Astrocyte of the spinal cord (primary cell): ENCODE measurements around the gene NBEAL2.
A peak's percentile ranks its signal among the peaks of the same experiment; 100 is the strongest.

Experiments
- DNase-seq: peaks from one replicate; pipeline ENCODE4 v3.0.0; 2011; ENCODE audit warnings: low read depth, low spot score
- H3K4me3 ChIP-seq: 2 replicates; pipeline ENCODE4 v1.5.1; 2011; ENCODE audit warnings: low read depth, mild to moderate bottlenecking, low read length, moderate library complexity
- in situ Hi-C: cut with HindIII; loops from 2 replicates; pipeline ENCODE4 v1.10.0; 2017; ENCODE audit warnings: low sequenced_read_pairs
- TF ChIP-seq, protein P1 (sequence below): IDR thresholded peaks from 2 replicates; pipeline ENCODE4 v1.5.1; 2012; ENCODE audit warnings: low read depth, mild to moderate bottlenecking, low read length, inconsistent platforms

Gene NBEAL2

DNA sequence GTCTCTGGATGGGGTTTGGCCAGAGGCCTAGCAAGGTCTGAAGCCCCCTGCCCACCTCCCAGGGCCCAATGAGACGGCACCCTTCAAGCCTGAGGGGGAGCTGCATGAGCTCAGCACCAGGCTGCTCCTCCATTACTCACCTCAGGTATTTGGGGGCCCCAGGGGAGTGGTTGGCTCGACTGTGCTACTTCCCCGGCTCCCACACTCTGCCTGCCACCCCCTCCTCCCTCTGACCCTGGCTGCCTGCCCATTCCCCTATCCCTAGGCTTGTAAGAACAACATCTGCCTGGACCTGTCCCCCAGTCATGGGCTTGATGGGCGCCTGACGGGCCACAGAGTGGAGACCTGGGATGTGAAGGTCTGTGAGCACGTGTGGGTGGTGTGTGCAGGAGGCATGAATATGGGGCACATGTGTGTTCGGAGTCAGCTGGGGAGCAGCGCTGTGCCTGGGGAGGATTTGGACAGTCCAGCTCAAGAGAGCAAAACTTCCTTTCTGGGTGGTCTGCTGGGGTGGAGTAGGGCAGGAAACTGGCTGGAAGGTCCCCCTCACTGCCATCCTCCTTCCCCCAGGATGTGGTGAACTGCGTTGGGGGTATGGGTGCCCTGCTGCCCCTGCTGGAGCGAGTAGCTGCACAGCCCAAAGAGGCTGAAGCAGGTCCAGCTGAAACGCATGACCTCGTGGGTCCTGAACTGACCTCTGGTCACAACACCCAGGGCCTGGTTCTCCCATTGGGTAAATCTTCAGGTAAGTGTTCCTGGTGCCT, 17.4 kb downstream of the NBEAL2 start:
- TF ChIP-seq, protein P1, sequence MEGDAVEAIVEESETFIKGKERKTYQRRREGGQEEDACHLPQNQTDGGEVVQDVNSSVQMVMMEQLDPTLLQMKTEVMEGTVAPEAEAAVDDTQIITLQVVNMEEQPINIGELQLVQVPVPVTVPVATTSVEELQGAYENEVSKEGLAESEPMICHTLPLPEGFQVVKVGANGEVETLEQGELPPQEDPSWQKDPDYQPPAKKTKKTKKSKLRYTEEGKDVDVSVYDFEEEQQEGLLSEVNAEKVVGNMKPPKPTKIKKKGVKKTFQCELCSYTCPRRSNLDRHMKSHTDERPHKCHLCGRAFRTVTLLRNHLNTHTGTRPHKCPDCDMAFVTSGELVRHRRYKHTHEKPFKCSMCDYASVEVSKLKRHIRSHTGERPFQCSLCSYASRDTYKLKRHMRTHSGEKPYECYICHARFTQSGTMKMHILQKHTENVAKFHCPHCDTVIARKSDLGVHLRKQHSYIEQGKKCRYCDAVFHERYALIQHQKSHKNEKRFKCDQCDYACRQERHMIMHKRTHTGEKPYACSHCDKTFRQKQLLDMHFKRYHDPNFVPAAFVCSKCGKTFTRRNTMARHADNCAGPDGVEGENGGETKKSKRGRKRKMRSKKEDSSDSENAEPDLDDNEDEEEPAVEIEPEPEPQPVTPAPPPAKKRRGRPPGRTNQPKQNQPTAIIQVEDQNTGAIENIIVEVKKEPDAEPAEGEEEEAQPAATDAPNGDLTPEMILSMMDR: no peak
- H3K4me3 ChIP-seq: no peak overlapping the region
- in situ Hi-C loops: no loop called here
- no peak for DNase-seq

DNA sequence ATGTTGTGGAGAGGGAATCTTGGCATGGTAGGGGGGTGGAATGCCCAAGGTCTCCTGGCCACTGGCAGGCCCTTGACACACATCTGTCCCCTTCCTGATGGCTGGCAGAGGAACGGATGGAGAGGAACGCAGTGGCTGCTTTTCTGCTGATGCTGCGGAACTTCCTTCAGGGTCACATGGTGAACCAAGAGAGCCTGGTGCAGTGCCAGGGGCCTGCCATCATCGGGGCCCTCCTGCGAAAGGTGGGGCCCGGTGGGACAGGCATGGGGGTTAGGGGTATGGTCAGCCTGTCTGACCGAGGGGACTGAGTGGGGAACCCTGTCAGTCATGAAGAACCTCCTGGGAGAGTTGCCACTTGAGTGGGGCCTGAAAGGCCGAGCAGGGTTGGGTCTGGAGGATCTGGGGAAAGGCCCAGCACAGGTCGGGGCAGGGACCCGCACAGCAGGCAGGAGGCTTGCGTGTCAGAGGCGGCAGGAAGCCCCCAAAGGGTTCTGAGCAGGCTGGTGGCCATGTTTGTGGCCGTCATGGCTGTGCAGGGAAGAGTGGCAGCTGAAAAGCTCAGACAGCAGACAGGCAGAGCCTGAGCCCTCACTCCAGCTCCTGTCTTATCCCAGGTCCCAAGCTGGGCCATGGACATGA, 18.1 kb downstream of the NBEAL2 start:
- TF ChIP-seq, protein P1: no peak
- in situ Hi-C loops: no loop called here
- H3K4me3 ChIP-seq: no peak overlapping the region
- DNase-seq: no peak

DNA sequence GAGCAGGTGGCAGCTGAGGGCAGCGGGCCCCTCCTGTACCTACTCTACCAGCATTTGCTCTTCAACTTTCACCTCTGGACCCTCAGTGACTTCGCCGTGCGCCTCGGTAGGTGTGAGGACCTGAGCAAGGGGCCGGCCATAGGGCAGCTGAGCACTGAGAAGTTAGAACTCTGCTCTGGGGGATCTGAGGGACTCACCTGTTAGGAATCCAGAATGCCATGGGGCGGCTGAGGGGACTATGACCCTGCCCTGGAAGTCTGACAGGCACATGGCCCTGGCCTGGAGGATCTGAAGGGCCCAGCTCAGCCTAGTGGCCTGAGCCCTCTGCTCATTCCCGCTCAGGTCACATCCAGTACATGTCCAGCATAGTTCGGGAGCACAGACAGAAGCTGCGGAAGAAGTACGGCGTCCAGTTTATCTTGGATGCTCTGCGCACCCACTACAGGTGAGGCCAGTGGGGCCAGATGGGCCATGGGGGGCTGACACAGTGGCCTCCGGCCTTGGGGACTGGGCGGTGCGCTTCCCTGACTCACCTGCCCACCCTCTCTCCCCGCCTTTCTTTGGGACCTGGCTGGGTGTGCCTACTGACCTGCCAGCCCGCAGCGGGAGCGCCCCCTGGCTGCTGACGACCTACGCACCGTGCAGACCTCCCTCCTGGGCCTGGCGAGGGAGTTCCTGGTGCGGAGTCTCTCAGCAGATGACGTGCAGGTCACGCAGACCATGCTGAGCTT, 18.8 kb downstream of the NBEAL2 start:
- no peak overlapping the region for H3K4me3 ChIP-seq
- in situ Hi-C loops: no loop called here
- DNase-seq: peak; percentile 47
- TF ChIP-seq, protein P1: peak; percentile 84

DNA sequence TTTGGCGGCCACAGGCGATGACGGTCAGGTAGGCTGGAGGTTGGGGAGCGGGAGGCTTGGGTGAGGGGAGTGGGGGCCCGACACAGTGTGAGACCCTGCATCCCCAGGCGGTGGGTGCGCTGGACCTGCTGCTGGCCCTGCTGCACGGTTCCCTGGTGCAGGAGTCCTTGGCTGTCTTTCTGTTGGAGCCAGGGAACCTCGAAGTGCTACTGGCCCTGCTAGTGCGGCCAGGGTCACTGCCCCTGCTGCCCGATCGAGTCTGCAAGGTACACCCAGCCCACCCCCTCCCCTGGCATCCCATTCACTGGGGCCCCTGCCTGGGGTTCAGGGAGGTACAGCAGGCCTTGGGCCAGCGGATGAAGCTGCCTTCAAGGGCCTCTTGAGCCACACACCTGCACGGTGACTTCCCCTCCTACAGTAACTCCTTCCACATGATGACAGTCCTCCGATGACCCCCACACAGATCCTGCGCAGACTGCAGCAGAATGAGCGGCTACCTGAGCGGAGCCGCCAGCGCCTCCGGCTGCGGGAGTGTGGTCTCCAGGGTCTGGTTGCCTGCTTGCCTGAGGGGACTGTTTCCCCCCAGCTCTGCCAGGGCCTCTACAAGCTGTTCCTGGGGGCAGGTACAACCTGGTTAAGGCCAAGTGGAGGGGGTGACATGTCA, 19.5 kb downstream of the NBEAL2 start:
- DNase-seq: no peak
- TF ChIP-seq, protein P1: no peak
- in situ Hi-C loops: no loop called here
- H3K4me3 ChIP-seq: no peak overlapping the region

DNA sequence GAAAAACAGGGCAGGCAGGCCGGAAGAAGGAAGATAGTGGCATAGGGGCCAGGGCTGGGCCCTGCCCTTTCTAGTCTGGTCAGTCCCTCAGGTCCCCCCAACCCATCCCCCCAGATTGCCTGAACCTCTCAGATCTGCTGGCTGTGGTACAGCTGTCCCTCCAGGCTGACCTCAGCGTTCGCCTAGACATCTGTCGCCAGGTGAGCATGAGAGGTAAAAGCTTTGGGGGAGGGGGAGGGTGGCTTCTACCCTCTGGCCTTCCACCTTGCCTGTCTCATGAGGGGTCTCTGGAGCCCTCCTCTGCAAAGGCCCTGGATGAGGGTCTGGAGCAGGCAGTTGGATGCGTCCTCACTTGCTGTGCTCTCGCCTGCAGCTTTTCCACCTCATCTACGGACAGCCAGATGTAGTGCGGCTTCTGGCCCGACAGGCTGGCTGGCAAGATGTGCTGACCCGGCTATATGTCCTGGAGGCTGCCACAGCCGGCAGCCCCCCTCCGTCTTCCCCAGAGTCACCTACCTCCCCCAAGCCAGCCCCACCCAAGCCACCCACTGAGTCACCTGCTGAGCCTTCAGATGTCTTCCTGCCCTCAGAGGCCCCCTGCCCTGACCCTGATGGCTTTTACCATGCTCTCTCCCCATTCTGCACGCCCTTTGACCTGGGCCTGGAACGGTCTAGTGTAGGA, 20.2 kb downstream of the NBEAL2 start:
- no peak for DNase-seq
- no peak overlapping the region for H3K4me3 ChIP-seq
- in situ Hi-C loops: no loop called here
- TF ChIP-seq, protein P1: no peak
